Tibial nerve (tissue), 4 donors: Measurements from ENCODE around the gene PXDN. TPM values are rescaled to one million over a fixed set of nuclear protein-coding genes. Genes with fewer than 3 reads are reported as not detected.

ENCODE experiments used
- DNase-seq, 2 donors: peaks; one replicate each; pipeline ENCODE4 v3.0.0-alpha.2; 2019; ENCODE audit warnings: low spot score in 2 of 2
- H3K27ac ChIP-seq, 4 donors: fragments of 200-600 bp; sonication (generic) in 3 of 4; one replicate each; pipeline ENCODE4 v1.5.1; 2017 to 2019; ENCODE audit warnings: mild to moderate bottlenecking in 1 of 4
- H3K27me3 ChIP-seq, 2 donors: fragments of 200-600 bp; sonication (generic) in 1 of 2; one replicate each; pipeline versions ENCODE4 v1.5.1 to v1.6.0; 2017 to 2019
- H3K36me3 ChIP-seq, 3 donors: fragments of 200-600 bp; sonication (generic); one replicate each; pipeline ENCODE4 v1.5.1; 2018 to 2019
- H3K4me1 ChIP-seq, 4 donors: fragments of 200-600 bp; sonication (generic) in 3 of 4; one replicate each; pipeline ENCODE4 v1.5.1; 2017 to 2019
- H3K4me3 ChIP-seq, 4 donors: fragments of 200-600 bp; sonication (generic) in 3 of 4; one replicate each; pipeline ENCODE4 v1.5.1; 2017 to 2019; ENCODE audit warnings: mild to moderate bottlenecking in 1 of 4, moderate library complexity in 1 of 4
- H3K9me3 ChIP-seq, 4 donors: fragments of 200-600 bp; sonication (generic) in 3 of 4; one replicate each; pipeline ENCODE4 v1.5.1; 2017 to 2019
- EP300 ChIP-seq, 2 donors: sonication (generic); formaldehyde crosslinking; IDR thresholded peaks; one replicate each; pipeline ENCODE4 v1.6.1; 2017; ENCODE audit warnings: antibody characterized with exemption in 2 of 2, mild to moderate bottlenecking in 1 of 2
- POLR2A ChIP-seq, 2 donors: fragments of 450-650 bp; IDR thresholded peaks; one replicate each; pipeline ENCODE4 v1.6.1; 2017; ENCODE audit warnings: antibody characterized with exemption in 2 of 2, mild to moderate bottlenecking in 2 of 2, moderate library complexity in 2 of 2
- WGBS, 2 donors: methylation state at CpG; one replicate each; pipeline ENCODE4 v1.1.5; 2018; 5-methylcytosine and 5-hydroxymethylcytosine counted together
- total RNA-seq, 4 donors: library from RNA; depleted of rRNA; stranded (reverse); fragments of >200 nt; gene quantifications; one replicate each; pipeline ENCODE4 v1.1.0, GENCODE V29; 2016
- TF ChIP-seq, protein P1 (sequence below), 5 experiments: fragments of 200-600 bp in 3 of 5; fragments of 450-650 bp in 2 of 5; sonication (generic) in 3 of 5; IDR thresholded peaks; one replicate each; pipeline ENCODE4 v1.5.1; 2016 to 2019; ENCODE audit warnings: antibody characterized with exemption in 5 of 5, mild to moderate bottlenecking in 3 of 5, moderate library complexity in 2 of 5

Gene PXDN
- total RNA-seq, 4 donors from 2014 or later, result 40.4 to 72.6 (median 52.4) TPM

DNA sequence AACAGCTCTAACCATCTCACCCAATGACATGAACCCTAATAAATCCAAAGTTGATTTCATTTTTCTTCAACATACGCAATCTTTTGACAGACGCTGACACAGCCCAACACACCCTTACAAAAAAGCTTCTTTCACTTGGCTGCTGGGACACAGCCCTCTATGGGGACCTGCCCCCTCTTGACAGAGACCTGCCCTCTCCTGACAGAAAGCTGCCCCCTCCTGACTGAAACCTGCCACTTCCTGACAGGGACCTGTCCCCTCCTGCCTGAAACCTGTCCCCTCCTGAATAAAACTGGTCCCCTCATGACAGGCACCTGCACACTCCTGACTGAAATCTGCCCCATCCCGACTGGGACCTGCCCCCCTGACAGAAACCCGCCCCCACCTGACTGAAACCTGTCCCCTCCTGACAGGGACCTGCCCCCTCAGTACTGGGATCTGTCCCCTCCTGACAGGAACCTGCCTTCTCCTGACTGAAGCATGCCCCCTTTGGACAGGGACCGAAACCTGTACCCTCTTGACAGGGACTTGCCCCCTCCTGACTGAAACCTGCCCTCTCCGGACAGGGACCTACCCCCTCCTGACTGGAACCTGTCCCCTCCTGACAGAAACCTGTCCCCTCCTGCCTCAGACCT is 87.9 kb downstream of the PXDN start:
- Histone ChIP-seq H3K36me3 (peaks cover 0 to 29% (median 0%) of the 10 kb centered on the region in 3 donors), H3K4me1 (peaks cover 0 to 37% (median 6%) of the 10 kb centered on the region in 4 donors), H3K4me3 (no peak overlapping the region), H3K27me3 (no peaks in the 10 kb centered on the region), H3K27ac (peak overlapping the region in 2 of 4 donors; percentile 21 to 68), H3K9me3 (no peaks in the 10 kb centered on the region)
- no peak for DNase-seq
- 87 to 90% methylated on average over 6 of the region's 6 CpGs for WGBS, 2 donors
- TF ChIP-seq POLR2A (IDR thresholded peaks at IDR 0.05) (no peak), EP300 (IDR thresholded peaks at IDR 0.05) (no peak)
- TF ChIP-seq, protein P1, sequence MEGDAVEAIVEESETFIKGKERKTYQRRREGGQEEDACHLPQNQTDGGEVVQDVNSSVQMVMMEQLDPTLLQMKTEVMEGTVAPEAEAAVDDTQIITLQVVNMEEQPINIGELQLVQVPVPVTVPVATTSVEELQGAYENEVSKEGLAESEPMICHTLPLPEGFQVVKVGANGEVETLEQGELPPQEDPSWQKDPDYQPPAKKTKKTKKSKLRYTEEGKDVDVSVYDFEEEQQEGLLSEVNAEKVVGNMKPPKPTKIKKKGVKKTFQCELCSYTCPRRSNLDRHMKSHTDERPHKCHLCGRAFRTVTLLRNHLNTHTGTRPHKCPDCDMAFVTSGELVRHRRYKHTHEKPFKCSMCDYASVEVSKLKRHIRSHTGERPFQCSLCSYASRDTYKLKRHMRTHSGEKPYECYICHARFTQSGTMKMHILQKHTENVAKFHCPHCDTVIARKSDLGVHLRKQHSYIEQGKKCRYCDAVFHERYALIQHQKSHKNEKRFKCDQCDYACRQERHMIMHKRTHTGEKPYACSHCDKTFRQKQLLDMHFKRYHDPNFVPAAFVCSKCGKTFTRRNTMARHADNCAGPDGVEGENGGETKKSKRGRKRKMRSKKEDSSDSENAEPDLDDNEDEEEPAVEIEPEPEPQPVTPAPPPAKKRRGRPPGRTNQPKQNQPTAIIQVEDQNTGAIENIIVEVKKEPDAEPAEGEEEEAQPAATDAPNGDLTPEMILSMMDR (IDR thresholded peaks at IDR 0.05), result no peak

DNA sequence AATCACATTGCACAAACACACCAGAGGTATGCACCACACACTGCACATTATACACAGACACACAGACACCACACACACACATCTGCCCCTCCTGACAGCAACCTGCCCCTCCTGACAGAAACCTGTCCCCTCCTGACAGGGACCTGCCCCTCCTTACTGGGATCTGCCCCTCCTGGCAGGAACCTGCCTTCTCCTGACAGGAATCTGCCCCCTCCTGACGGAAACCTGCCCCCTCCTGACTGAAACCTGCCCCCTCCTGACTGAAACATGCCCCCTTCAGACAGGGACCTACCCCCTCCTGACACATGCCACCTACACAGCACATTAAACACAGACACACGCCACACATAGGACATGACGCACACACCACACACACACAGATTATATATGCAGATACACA is 88.9 kb downstream of the PXDN start:
- no peak for DNase-seq
- no peak for TF ChIP-seq EP300 (IDR thresholded peaks at IDR 0.05)
- TF ChIP-seq, protein P1 (IDR thresholded peaks at IDR 0.05), result no peak
- no peak for TF ChIP-seq POLR2A (IDR thresholded peaks at IDR 0.05)
- no peaks in the 10 kb centered on the region for H3K27me3 ChIP-seq
- peak overlapping the region in 2 of 4 donors; percentile 81 to 84 for H3K27ac ChIP-seq
- peaks cover 0 to 28% (median 0%) of the 10 kb centered on the region in 3 donors for H3K36me3 ChIP-seq
- no peaks in the 10 kb centered on the region for H3K9me3 ChIP-seq
- H3K4me1 ChIP-seq, result peaks cover 0 to 46% (median 6%) of the 10 kb centered on the region in 4 donors
- H3K4me3 ChIP-seq, result no peak overlapping the region
- WGBS, 2 donors, result 94 to 98% methylated on average over 3 of the region's 3 CpGs

DNA sequence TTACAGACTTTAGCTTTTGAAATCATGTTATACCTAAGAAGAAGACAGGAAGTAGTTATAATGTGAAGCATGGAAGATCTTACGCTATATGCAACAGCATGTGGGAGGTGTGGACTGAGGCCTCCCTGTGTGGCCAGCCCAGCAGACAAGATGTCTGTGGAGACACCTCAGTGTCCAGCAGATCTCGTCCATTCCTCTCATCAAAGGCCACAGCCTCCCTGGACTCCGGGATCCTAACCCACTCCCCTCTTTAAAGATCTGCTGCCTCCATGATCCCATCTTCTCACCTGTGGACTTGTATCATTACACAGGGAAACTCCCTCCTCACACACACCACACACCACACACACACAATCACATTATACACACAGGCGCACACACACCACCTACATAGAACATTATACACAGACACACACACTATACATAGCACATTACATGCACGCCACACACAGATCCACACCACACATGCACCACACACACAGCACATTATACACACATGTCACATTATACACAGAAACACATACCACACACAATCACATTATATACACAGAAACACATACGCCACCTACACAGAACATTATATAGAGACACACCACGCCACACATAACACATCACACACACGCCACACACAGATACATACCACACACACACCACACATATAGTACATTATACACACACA is 89.5 kb downstream of the PXDN start:
- Histone ChIP-seq H3K36me3 (peaks cover 0 to 28% (median 0%) of the 10 kb centered on the region in 3 donors), H3K9me3 (no peaks in the 10 kb centered on the region), H3K27me3 (no peaks in the 10 kb centered on the region), H3K27ac (peak overlapping the region in 2 of 4 donors; percentile 81 to 84), H3K4me3 (no peak overlapping the region), H3K4me1 (peaks cover 0 to 47% (median 6%) of the 10 kb centered on the region in 4 donors)
- no peak for DNase-seq
- TF ChIP-seq, protein P1 (IDR thresholded peaks at IDR 0.05), result no peak
- no peak for TF ChIP-seq POLR2A (IDR thresholded peaks at IDR 0.05)
- no peak for TF ChIP-seq EP300 (IDR thresholded peaks at IDR 0.05)
- 72 to 82% methylated on average over 8 of the region's 8 CpGs for WGBS, 2 donors

DNA sequence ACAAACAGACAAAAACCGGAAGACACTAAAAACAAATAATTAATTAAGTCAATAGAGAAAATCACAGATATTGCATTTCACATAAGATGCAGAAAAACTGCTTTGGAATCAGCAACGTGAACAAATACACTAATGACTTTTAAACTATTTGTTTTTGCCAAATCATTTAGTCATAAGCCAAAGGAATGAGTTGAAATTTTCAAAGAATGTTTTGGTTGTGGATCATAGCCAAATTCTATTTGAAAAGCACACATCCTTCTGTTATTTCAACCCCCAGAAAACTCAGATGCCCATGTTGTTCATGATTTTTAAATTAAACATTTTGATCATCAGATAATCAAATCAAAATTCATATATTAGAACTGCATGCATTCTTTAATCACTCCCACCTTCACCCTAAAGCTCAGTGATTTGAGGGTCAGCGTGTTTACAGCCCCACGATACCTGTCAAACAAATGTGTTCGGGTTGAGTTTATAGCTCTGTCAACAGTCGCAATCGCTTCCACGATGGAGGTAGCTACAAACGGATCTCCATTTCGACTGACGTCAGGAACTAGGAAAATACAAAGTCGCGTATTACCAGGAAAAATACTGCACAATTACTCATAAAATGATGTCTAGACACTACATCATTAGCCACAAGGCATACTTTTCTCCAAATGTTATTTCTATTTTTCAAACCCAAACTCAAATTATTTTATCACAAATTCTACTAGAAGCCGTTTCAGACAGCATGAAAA is 90.2 kb downstream of the PXDN start:
- Histone ChIP-seq H3K9me3 (no peaks in the 10 kb centered on the region), H3K4me1 (peaks cover 0 to 47% (median 6%) of the 10 kb centered on the region in 4 donors), H3K36me3 (peaks cover 0 to 32% (median 0%) of the 10 kb centered on the region in 3 donors), H3K27ac (peak overlapping the region; percentile 18 to 84 (median 66)), H3K27me3 (no peaks in the 10 kb centered on the region), H3K4me3 (no peak overlapping the region)
- WGBS, 2 donors, result 64 to 67% methylated on average over 14 of the region's 14 CpGs
- no peak for DNase-seq
- TF ChIP-seq POLR2A (IDR thresholded peaks at IDR 0.05), result no peak
- peak in 1 of 2 donors; percentile 11 for TF ChIP-seq EP300 (IDR thresholded peaks at IDR 0.05)
- TF ChIP-seq, protein P1 (IDR thresholded peaks at IDR 0.05), result no peak
